Testis (tissue), 2 donors: ENCODE results near the gene GPATCH4.

Experiments
- CTCF ChIP-seq, 3 experiments: fragments of 450-650 bp in 2 of 3; fragments of 200-600 bp in 1 of 3; sonication (generic) in 1 of 3; IDR thresholded peaks; one replicate each; pipeline ENCODE4 v1.5.1; 2016 to 2019; ENCODE audit warnings: antibody characterized with exemption in 3 of 3, mild to moderate bottlenecking in 2 of 3, moderate library complexity in 1 of 3
- POLR2A ChIP-seq: fragments of 450-650 bp; IDR thresholded peaks from one replicate; pipeline ENCODE4 v1.6.1; 2017; ENCODE audit warnings: antibody characterized with exemption, mild to moderate bottlenecking, moderate library complexity

GRCh38 chr1:156643049-156643777 is 41.9 kb upstream of the GPATCH4 start:
- no peak for TF ChIP-seq CTCF (IDR thresholded peaks at IDR 0.05)
- TF ChIP-seq POLR2A = no peak
